ENCODE measurements around the gene CD6.

DNA sequence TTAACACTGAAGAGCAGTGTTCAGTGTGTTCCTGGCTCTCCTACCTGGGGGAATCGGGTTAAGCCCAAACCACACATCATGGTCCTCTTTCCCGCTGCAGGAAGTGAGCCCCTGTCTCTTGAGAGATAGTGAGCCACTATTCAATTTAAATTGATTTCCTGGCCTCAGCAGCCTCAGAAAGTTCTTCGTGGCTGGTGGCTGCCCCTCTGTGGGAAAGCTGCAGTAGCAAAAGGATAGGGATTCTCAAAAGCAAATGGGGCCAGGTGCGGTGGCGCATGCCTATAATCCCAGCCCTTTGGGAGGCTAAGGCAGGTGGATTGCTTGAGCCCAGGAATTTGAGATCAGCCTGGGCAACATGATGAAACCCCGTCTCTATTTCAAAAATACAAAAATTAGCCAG lies 81.7 kb downstream of the CD6 start:
- TF ChIP-seq, protein P1, sequence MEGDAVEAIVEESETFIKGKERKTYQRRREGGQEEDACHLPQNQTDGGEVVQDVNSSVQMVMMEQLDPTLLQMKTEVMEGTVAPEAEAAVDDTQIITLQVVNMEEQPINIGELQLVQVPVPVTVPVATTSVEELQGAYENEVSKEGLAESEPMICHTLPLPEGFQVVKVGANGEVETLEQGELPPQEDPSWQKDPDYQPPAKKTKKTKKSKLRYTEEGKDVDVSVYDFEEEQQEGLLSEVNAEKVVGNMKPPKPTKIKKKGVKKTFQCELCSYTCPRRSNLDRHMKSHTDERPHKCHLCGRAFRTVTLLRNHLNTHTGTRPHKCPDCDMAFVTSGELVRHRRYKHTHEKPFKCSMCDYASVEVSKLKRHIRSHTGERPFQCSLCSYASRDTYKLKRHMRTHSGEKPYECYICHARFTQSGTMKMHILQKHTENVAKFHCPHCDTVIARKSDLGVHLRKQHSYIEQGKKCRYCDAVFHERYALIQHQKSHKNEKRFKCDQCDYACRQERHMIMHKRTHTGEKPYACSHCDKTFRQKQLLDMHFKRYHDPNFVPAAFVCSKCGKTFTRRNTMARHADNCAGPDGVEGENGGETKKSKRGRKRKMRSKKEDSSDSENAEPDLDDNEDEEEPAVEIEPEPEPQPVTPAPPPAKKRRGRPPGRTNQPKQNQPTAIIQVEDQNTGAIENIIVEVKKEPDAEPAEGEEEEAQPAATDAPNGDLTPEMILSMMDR (IDR thresholded peaks at IDR 0.05; ENCODE audit: low read depth, low read length, poor library complexity, severe bottlenecking) = no peak
- TF ChIP-seq EZH2phosphoT487 (IDR thresholded peaks at IDR 0.05; ENCODE audit: borderline replicate concordance, low read length) = no peak
